GM19193 (cell line): ENCODE results near the gene LNPK.

Experiments
- POLR2A ChIP-seq: IDR thresholded peaks from 4 replicates; pipeline ENCODE4 v1.6.1; 2011; ENCODE audit not compliant: insufficient read depth, insufficient read length; ENCODE audit errors: extremely low read depth

The LNPK gene

GRCh38 chr2:176001916-176002687, at the start of gene LNPK:
LNPK (minus strand) TSS chr2:176002267; CDS start chr2:175995584, 6,683 bp downstream.
- TF ChIP-seq POLR2A: peak; percentile 91

GRCh38 chr2:176039375-176039774, 37.3 kb upstream of the LNPK start:
- no peak for TF ChIP-seq POLR2A

GRCh38 chr2:176038694-176039093, 36.6 kb upstream of the LNPK start:
- TF ChIP-seq POLR2A: no peak

- no peak for TF ChIP-seq POLR2A
Measured at GRCh38 chr2:176035013-176035691, 33.1 kb upstream of the LNPK start.

GRCh38 chr2:176027806-176028205, 25.7 kb upstream of the LNPK start:
- TF ChIP-seq POLR2A: no peak

- no peak for TF ChIP-seq POLR2A
Measured at GRCh38 chr2:176025932-176026331, 23.9 kb upstream of the LNPK start.

- TF ChIP-seq POLR2A: no peak
Measured at GRCh38 chr2:176024083-176024482, 22.0 kb upstream of the LNPK start.

GRCh38 chr2:176022048-176022447, 20.0 kb upstream of the LNPK start:
- TF ChIP-seq POLR2A: no peak

- no peak for TF ChIP-seq POLR2A
Measured at GRCh38 chr2:176020400-176020799, 18.3 kb upstream of the LNPK start.

- TF ChIP-seq POLR2A: no peak
Measured at GRCh38 chr2:176018708-176019107, 16.6 kb upstream of the LNPK start.

GRCh38 chr2:176009445-176009844, 7.4 kb upstream of the LNPK start:
- TF ChIP-seq POLR2A: no peak

GRCh38 chr2:176004934-176005333, 2.9 kb upstream of the LNPK start:
- no peak for TF ChIP-seq POLR2A

GRCh38 chr2:176003958-176004357, 1.9 kb upstream of the LNPK start:
- no peak for TF ChIP-seq POLR2A

- no peak for TF ChIP-seq POLR2A
Measured at GRCh38 chr2:176002688-176003210, 682 bp upstream of the LNPK start.

GRCh38 chr2:176001281-176001915, 669 bp downstream of the LNPK start:
- TF ChIP-seq POLR2A: no peak
